ENCODE measurements around the gene CDH13.

CDH13 gene

GRCh38 chr16:82643136-82643535 is 16.4 kb downstream of the CDH13 start (continued):
- no peak for TF ChIP-seq ZBTB10 (tag by site-specific recombination; IDR thresholded peaks at IDR 0.05)
- TF ChIP-seq, protein P1, sequence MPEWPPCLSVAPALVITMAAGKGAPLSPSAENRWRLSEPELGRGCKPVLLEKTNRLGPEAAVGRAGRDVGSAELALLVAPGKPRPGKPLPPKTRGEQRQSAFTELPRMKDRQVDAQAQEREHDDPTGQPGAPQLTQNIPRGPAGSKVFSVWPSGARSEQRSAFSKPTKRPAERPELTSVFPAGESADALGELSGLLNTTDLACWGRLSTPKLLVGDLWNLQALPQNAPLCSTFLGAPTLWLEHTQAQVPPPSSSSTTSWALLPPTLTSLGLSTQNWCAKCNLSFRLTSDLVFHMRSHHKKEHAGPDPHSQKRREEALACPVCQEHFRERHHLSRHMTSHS (tag by site-specific recombination; IDR thresholded peaks at IDR 0.05), result no peak

- Histone ChIP-seq H3K4me1 (ENCODE audit: control insufficient read depth, insufficient read depth, low read length) (no peaks in the 10 kb centered on the region), H3K4me3 (ENCODE audit: low read depth, low read length) (no peak overlapping the region), H3K27ac (ENCODE audit: extremely low read depth, low read depth, low read length) (no peak overlapping the region), H3K36me3 (ENCODE audit: control insufficient read depth in 2 of 2, insufficient read depth in 1 of 2, low read length in 2 of 2) (no peaks in the 10 kb centered on the region), H3K9me3 (ENCODE audit: control insufficient read depth, insufficient read depth, low read depth, low read length) (no peaks in the 10 kb centered on the region)
- TF ChIP-seq ZNF660 (tag by site-specific recombination; IDR thresholded peaks at IDR 0.05), result no peak
- no peak for TF ChIP-seq ZNF596 (tag by site-specific recombination; IDR thresholded peaks at IDR 0.05)
- no peak for TF ChIP-seq ZBTB17 (tag by site-specific recombination; IDR thresholded peaks at IDR 0.05)
- TF ChIP-seq KLF9 (tag by site-specific recombination; IDR thresholded peaks at IDR 0.05; ENCODE audit: low read depth), result no peak
- no peak for TF ChIP-seq ZNF324 (tag by site-specific recombination; IDR thresholded peaks at IDR 0.05)
- TF ChIP-seq PRDM1 (tag by site-specific recombination; IDR thresholded peaks at IDR 0.05), result no peak
- no peak for TF ChIP-seq CTCF (tag by site-specific recombination; IDR thresholded peaks at IDR 0.05)
- TF ChIP-seq ZSCAN30 (tag by site-specific recombination; IDR thresholded peaks at IDR 0.05), result no peak
- CTCF ChIA-PET, result interaction anchor here (0.7 kb wide), 1 partner anchor 738 kb away, joined by 3 read pairs; no protein-coding TSS in a partner anchor
- POLR2A ChIA-PET, result no interaction called here
Measured at GRCh38 chr16:82643936-82644630, 17.3 kb downstream of the CDH13 start.

GRCh38 chr16:82646504-82646903 is 19.7 kb downstream of the CDH13 start:
- Histone ChIP-seq H3K4me1 (ENCODE audit: control insufficient read depth, insufficient read depth, low read length) (no peaks in the 10 kb centered on the region), H3K27ac (ENCODE audit: extremely low read depth, low read depth, low read length) (no peak overlapping the region), H3K36me3 (ENCODE audit: control insufficient read depth in 2 of 2, insufficient read depth in 1 of 2, low read length in 2 of 2) (no peaks in the 10 kb centered on the region), H3K4me3 (ENCODE audit: low read depth, low read length) (no peak overlapping the region), H3K9me3 (ENCODE audit: control insufficient read depth, insufficient read depth, low read depth, low read length) (no peaks in the 10 kb centered on the region)
- ChIA-PET CTCF (interaction anchor here (0.9 kb wide), 1 partner anchor 47 kb away, joined by 5 read pairs; no protein-coding TSS in a partner anchor), POLR2A (no interaction called here)
- no peak for TF ChIP-seq ZNF792 (tag by site-specific recombination; IDR thresholded peaks at IDR 0.05)
- no peak for TF ChIP-seq ZNF16 (tag by site-specific recombination; IDR thresholded peaks at IDR 0.05; ENCODE audit: low read depth)
- no peak for TF ChIP-seq ZBTB7A (tag by site-specific recombination; IDR thresholded peaks at IDR 0.05; ENCODE audit: low read depth)
- no peak for TF ChIP-seq ZNF549 (tag by site-specific recombination; IDR thresholded peaks at IDR 0.05)
- no peak for TF ChIP-seq ZNF221 (tag by site-specific recombination; IDR thresholded peaks at IDR 0.05; ENCODE audit: borderline replicate concordance)
- no peak for TF ChIP-seq ZNF529 (tag by site-specific recombination; IDR thresholded peaks at IDR 0.05; ENCODE audit: insufficient replicate concordance)
- TF ChIP-seq EGR2 (tag by site-specific recombination; IDR thresholded peaks at IDR 0.05; ENCODE audit: low read depth), result no peak
- TF ChIP-seq SCRT2 (tag by site-specific recombination; IDR thresholded peaks at IDR 0.05), result no peak
- TF ChIP-seq MEIS1 (CRISPR knock-in tag; IDR thresholded peaks at IDR 0.05; ENCODE audit: borderline replicate concordance), result no peak
- no peak for TF ChIP-seq ZNF132 (tag by site-specific recombination; IDR thresholded peaks at IDR 0.05; ENCODE audit: borderline replicate concordance)
- TF ChIP-seq ZNF701 (tag by site-specific recombination; IDR thresholded peaks at IDR 0.05), result no peak
- TF ChIP-seq ZNF184 (tag by site-specific recombination; IDR thresholded peaks at IDR 0.05), result no peak
- no peak for TF ChIP-seq ELK4 (IDR thresholded peaks at IDR 0.05; ENCODE audit: borderline replicate concordance, low read depth, low read length)
- TF ChIP-seq, protein P1 (tag by site-specific recombination; IDR thresholded peaks at IDR 0.05), result no peak
- TF ChIP-seq ZNF639 (tag by site-specific recombination; IDR thresholded peaks at IDR 0.05), result no peak
- TF ChIP-seq ZNF350 (tag by site-specific recombination; IDR thresholded peaks at IDR 0.05), result no peak

Measured in HEK293 (cell line).